ENCODE data around the gene DNAAF9.
"Not testable (repeated sequence)": the region's sequence is repeated elsewhere in the genome, so short reads cannot be mapped to it uniquely, and the experiment has no call there.

The DNAAF9 gene

GRCh38 chr20:3423126-3423525 is 15.7 kb upstream of the DNAAF9 start:
- ATAC-seq = no peak

GRCh38 chr20:3421985-3422384 is 14.5 kb upstream of the DNAAF9 start:
- TF ChIP-seq TOX (CRISPR knock-in tag; IDR thresholded peaks at IDR 0.05; ENCODE audit: borderline replicate concordance) = no peak
- no peak for TF ChIP-seq BACH2 (CRISPR knock-in tag; IDR thresholded peaks at IDR 0.05; ENCODE audit: borderline replicate concordance)
- TF ChIP-seq ISL1 (CRISPR knock-in tag; IDR thresholded peaks at IDR 0.05) = no peak
- TF ChIP-seq ZNF8 (CRISPR knock-in tag; IDR thresholded peaks at IDR 0.05) = no peak
- no peak for ATAC-seq

More at GRCh38 chr20:3423126-3423525, 15.7 kb upstream of the DNAAF9 start:
- TF ChIP-seq BACH2 (CRISPR knock-in tag; IDR thresholded peaks at IDR 0.05; ENCODE audit: borderline replicate concordance) (no peak), CSDC2 (CRISPR knock-in tag; IDR thresholded peaks at IDR 0.05) (no peak), TCF4 (CRISPR knock-in tag; IDR thresholded peaks at IDR 0.05; ENCODE audit: borderline replicate concordance) (no peak), ISL1 (CRISPR knock-in tag; IDR thresholded peaks at IDR 0.05) (no peak), CREB5 (CRISPR knock-in tag; IDR thresholded peaks at IDR 0.05; ENCODE audit: low read depth) (no peak), TOX (CRISPR knock-in tag; IDR thresholded peaks at IDR 0.05; ENCODE audit: borderline replicate concordance) (no peak), POU6F1 (CRISPR knock-in tag; IDR thresholded peaks at IDR 0.05; ENCODE audit: borderline replicate concordance, low read depth) (no peak), ZNF70 (CRISPR knock-in tag; IDR thresholded peaks at IDR 0.05) (no peak), CSRNP3 (CRISPR knock-in tag; IDR thresholded peaks at IDR 0.05) (no peak), ARNTL (CRISPR knock-in tag; IDR thresholded peaks at IDR 0.05; ENCODE audit: borderline replicate concordance, low read depth) (no peak), ZC3H10 (CRISPR knock-in tag; IDR thresholded peaks at IDR 0.05) (no peak), GLIS3 (CRISPR knock-in tag; IDR thresholded peaks at IDR 0.05) (no peak)

- TF ChIP-seq ZC3H10 (CRISPR knock-in tag; IDR thresholded peaks at IDR 0.05) (no peak), CREB5 (CRISPR knock-in tag; IDR thresholded peaks at IDR 0.05; ENCODE audit: low read depth) (no peak), BACH2 (CRISPR knock-in tag; IDR thresholded peaks at IDR 0.05; ENCODE audit: borderline replicate concordance) (no peak), TSHZ2 (CRISPR knock-in tag; IDR thresholded peaks at IDR 0.05) (no peak), CSRNP3 (CRISPR knock-in tag; IDR thresholded peaks at IDR 0.05) (no peak), ISL1 (CRISPR knock-in tag; IDR thresholded peaks at IDR 0.05) (no peak), OSR1 (CRISPR knock-in tag; IDR thresholded peaks at IDR 0.05) (no peak)
- ATAC-seq = no peak
Observed at GRCh38 chr20:3420211-3420707, 12.8 kb upstream of the DNAAF9 start.

- ATAC-seq = not testable (repeated sequence)
Observed at GRCh38 chr20:3418161-3418560, 10.7 kb upstream of the DNAAF9 start.
